ENCODE data around the gene LDLRAD1. TPM values are rescaled to one million over a fixed set of nuclear protein-coding genes. Genes with fewer than 3 reads are reported as not detected.

LDLRAD1 gene
- 10 to 100 TPM in 2 of 6 donors, 1 to 10 TPM in 3, under 1 TPM in 1; 0.46 to 27.4 (median 7.9) TPM for total RNA-seq

GRCh38 chr1:54017979-54018378 is at the start of gene LDLRAD1:
LDLRAD1 (minus strand) TSS chr1:54018186; CDS start chr1:54018112, 74 bp downstream.
- DNase-seq, result peak; percentile 27 to 44

GRCh38 chr1:54064299-54064698 is 46.3 kb upstream of the LDLRAD1 start:
- Histone ChIP-seq H3K36me3 (no peaks in the 10 kb centered on the region), H3K27me3 (no peaks in the 10 kb centered on the region), H3K4me1 (no peaks in the 10 kb centered on the region), H3K4me3 (no peak overlapping the region), H3K9me3 (no peaks in the 10 kb centered on the region), H3K27ac (no peak overlapping the region)
- TF ChIP-seq POLR2A (IDR thresholded peaks at IDR 0.05) (no peak), POLR2AphosphoS5 (IDR thresholded peaks at IDR 0.05) (no peak), CTCF (IDR thresholded peaks at IDR 0.05) (no peak), EP300 (IDR thresholded peaks at IDR 0.05) (no peak)
- WGBS, 2 donors, result 68 to 86% methylated on average over 5 of the region's 5 CpGs
- no peak for DNase-seq
- no peak for ATAC-seq (ENCODE audit: low FRiP score in 2 of 2)

More at GRCh38 chr1:54017979-54018378, at the start of gene LDLRAD1:
- TF ChIP-seq EP300 (IDR thresholded peaks at IDR 0.05) (no peak), CTCF (IDR thresholded peaks at IDR 0.05) (no peak), POLR2AphosphoS5 (IDR thresholded peaks at IDR 0.05) (no peak)
- WGBS, 2 donors, result 58 to 70% methylated on average over 2 to 5 of the region's 6 CpGs
- peak within 1 kb of the TSS in 1 of 4 donors; percentile 27 for H3K27ac ChIP-seq
- no peak for ATAC-seq (ENCODE audit: low FRiP score in 2 of 2)
- no peaks in the 10 kb centered on the region for H3K27me3 ChIP-seq
- H3K4me3 ChIP-seq, result no peak within 1 kb of the TSS
- H3K9me3 ChIP-seq, result no peaks in the 10 kb centered on the region
- peaks cover 0 to 9% (median 0%) of the 10 kb centered on the region in 4 donors for H3K4me1 ChIP-seq
- H3K36me3 ChIP-seq, result no peaks in the 10 kb centered on the region

- DNase-seq (no peak), ATAC-seq (ENCODE audit: low FRiP score in 2 of 2) (no peak)
- Histone ChIP-seq H3K36me3 (no peaks in the 10 kb centered on the region), H3K4me1 (peaks cover 30 to 46% (median 36%) of the 10 kb centered on the region in 4 donors), H3K27me3 (no peaks in the 10 kb centered on the region), H3K4me3 (peak overlapping the region in 3 of 4 donors; percentile 88 to 95 (median 91)), H3K9me3 (no peaks in the 10 kb centered on the region), H3K27ac (peak overlapping the region in 2 of 4 donors; percentile 96 to 97)
- TF ChIP-seq CTCF (IDR thresholded peaks at IDR 0.05), result no peak
- no peak for TF ChIP-seq EP300 (IDR thresholded peaks at IDR 0.05)
- no peak for TF ChIP-seq POLR2A (IDR thresholded peaks at IDR 0.05)
- TF ChIP-seq POLR2AphosphoS5 (IDR thresholded peaks at IDR 0.05), result no peak
- 42 to 43% methylated on average over 5 of the region's 5 CpGs for WGBS, 2 donors
These were observed 36.4 kb upstream of the LDLRAD1 start for GRCh38 chr1:54054438-54054749.

- H3K4me1 ChIP-seq, result peaks cover 35 to 51% (median 42%) of the 10 kb centered on the region in 4 donors
- ATAC-seq (ENCODE audit: low FRiP score in 2 of 2), result peak in 1 of 2 donors; percentile 3
These were observed 35.9 kb upstream of the LDLRAD1 start for GRCh38 chr1:54053745-54054437.

More at GRCh38 chr1:54053745-54054437, 35.9 kb upstream of the LDLRAD1 start:
- TF ChIP-seq POLR2A (IDR thresholded peaks at IDR 0.05), result peak in 1 of 4 donors; percentile 48
- no peak for TF ChIP-seq CTCF (IDR thresholded peaks at IDR 0.05)
- peak overlapping the region; percentile 47 to 95 (median 90) for H3K4me3 ChIP-seq
- H3K9me3 ChIP-seq, result no peaks in the 10 kb centered on the region
- H3K27ac ChIP-seq, result peak overlapping the region; percentile 96 to 99 (median 98)
- WGBS, 2 donors, result 7 to 12% methylated on average over 14 to 21 of the region's 21 CpGs
- no peaks in the 10 kb centered on the region for H3K27me3 ChIP-seq
- no peak for DNase-seq
- no peaks in the 10 kb centered on the region for H3K36me3 ChIP-seq

Data from upper lobe of left lung (tissue), 6 donors.